GM18909 (cell line): ENCODE measurements around the gene LRCH1.

Experiments used
- ATAC-seq: cut with Tn5 transposase; IDR thresholded peaks from one replicate; pipeline ENCODE4 v1.9.1; 2021; ENCODE audit warnings: mild to moderate bottlenecking; ENCODE audit not compliant: unreplicated experiment, poor library complexity

Gene LRCH1

GRCh38 chr13:46656786-46657185 is 103.8 kb downstream of the LRCH1 start:
- ATAC-seq = peak; percentile 85

- no peak for ATAC-seq
Observed at GRCh38 chr13:46659413-46660065, 106.6 kb downstream of the LRCH1 start.

- ATAC-seq = no peak
Observed at GRCh38 chr13:46660416-46660815, 107.4 kb downstream of the LRCH1 start.

- no peak for ATAC-seq
Observed at GRCh38 chr13:46660857-46661256, 107.9 kb downstream of the LRCH1 start.

- ATAC-seq = peak; percentile 64
Observed at GRCh38 chr13:46662690-46663089, 109.7 kb downstream of the LRCH1 start.

DNA sequence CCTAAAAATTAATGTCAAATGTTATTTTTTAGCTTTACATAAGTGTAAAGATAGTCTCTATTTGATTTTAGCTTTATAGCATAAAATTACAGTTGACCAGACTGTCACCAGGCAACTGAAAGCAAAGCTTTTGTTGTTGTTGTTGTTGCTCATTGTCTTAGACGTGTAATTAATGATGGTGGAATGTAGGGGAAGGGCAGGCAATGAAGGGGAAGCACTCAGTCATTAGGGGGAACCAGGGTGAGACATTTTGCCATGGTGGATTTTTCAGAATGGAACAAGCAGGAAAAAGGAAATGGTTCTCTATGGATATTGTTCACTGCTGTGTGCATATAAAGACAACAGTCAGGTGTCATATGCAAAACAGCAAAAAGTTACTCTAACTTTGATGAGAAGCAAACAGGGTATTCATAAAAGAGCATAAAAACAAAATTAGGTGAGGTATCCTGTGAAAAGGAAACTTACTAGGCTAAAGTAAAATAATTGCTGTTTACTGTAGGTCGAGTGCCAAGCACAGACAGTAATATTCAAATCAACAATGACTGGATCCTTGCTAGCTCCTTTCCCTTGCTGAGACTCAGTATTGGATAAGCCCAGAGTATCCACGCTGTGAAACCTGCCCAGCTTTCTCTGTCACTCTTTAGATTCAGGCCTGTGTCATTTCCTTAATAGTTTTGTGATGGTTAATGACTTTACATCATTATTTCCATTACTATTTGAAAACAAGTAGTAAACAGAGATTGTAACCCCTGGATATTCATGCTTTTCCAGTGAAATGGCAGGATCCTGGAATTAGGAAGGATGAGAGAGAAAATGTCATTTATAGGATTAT is 110.5 kb downstream of the LRCH1 start:
- ATAC-seq = no peak

GRCh38 chr13:46664195-46664594 is 111.2 kb downstream of the LRCH1 start:
- no peak for ATAC-seq

- ATAC-seq = no peak
Observed at GRCh38 chr13:46665248-46665632, 112.3 kb downstream of the LRCH1 start.

DNA sequence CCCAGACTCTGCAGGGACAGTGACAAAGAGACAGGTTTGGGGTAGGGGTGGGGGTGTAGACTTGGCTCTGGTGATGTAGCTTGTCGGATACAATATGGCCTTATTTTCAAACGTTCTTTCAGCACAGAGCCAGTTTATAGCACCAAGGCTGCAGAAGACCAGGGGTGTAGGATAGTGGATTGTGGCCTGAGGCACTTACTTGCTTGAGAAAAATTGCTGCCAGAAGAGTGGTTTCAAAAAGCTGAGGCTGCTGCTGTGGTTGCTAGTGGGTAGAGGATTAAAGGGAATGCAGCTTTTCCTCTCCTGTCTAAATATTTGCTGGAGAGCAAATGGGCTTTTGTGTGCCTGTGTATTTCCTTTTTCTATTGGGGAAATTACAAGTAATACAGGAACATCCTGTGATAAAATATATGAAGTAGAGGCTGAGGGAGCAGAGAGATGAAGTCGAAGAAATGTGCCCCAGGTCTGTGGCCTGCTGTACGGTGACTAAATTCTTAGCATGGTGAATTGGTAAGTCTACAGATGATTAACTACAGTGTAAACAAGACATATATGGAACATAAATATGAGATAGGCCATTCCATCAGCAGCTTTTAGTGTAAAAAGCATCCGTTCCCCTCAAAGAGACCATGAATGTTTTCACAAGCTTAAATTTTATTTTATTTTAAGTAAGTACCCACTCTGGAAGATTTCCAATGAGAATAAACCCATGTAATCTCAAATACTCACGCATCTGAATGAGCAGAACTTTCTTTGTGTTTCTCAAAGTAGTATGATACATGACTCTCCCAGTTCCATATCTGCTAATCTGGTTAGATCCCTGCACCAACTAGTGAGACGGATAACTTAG is 112.9 kb downstream of the LRCH1 start:
- peak; percentile 53 for ATAC-seq

GRCh38 chr13:46666727-46667456 is 113.9 kb downstream of the LRCH1 start:
- ATAC-seq = no peak

- peak; percentile 62 for ATAC-seq
Observed at GRCh38 chr13:46667687-46668281, 114.8 kb downstream of the LRCH1 start.

- ATAC-seq = peak; percentile 15
Observed at GRCh38 chr13:46668302-46668720, 115.3 kb downstream of the LRCH1 start.

DNA sequence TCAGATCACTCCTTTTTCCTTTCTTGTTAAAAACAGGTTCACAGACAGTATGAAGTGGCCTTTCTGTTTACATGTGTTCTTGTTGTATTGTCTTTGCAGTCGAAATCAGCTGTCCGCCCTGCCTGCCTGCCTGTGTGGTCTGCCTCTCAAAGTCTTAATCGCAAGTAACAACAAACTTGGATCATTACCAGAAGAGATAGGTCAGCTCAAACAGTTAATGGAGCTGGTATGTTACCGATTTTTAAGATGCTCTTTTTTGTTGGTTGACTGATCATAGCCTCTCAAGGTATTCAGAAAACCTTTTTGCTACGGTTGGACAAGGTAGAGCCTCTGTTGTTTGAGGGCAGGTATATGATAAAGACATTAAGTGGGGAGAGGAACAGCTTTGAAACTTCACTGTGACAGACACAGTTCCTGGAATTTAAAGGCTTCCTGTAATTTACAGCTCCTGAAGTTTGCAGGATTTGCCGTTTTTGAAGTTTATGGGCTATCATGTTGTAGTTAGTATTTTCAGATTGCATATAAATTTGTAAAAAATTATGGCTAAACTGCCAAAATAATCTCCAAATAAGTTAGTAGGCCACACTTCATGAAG is 116.1 kb downstream of the LRCH1 start:
- no peak for ATAC-seq

- no peak for ATAC-seq
Observed at GRCh38 chr13:46672338-46673090, 119.5 kb downstream of the LRCH1 start.

DNA sequence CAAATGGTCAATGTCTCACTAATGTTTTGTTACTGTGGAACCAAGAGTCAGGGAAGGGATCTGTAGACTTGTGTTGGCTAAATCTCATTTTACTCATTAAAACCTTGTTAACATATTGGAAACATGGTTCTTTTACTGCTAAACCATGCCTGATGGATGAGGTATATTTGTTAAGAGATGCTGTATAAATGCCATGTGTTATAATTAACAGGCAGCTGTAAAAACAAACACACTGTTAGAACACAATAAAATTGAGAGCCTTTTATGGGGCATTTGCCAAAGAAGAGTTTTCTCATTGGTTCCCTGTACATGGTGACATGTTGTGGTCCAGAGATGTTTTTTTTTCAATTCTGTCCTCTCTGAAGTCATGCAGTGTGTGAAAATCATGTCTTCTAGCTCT is 122.0 kb downstream of the LRCH1 start:
- ATAC-seq = no peak

DNA sequence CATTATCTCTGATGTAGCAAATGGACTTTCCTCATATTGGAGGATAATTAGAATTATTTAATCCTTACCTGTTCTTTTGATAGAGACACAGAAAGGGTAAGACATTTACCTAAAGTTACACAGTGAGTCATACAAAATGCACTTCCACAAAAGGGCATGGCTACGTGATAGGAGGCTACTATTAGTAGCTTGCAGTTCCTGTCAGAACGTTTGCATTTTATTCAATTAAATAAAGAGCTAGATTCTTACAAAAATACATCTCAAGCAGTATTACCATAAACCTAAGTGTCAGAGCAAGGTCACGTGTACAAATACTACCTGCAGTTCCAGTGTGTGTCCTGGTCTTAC is 123.4 kb downstream of the LRCH1 start:
- ATAC-seq = no peak

DNA sequence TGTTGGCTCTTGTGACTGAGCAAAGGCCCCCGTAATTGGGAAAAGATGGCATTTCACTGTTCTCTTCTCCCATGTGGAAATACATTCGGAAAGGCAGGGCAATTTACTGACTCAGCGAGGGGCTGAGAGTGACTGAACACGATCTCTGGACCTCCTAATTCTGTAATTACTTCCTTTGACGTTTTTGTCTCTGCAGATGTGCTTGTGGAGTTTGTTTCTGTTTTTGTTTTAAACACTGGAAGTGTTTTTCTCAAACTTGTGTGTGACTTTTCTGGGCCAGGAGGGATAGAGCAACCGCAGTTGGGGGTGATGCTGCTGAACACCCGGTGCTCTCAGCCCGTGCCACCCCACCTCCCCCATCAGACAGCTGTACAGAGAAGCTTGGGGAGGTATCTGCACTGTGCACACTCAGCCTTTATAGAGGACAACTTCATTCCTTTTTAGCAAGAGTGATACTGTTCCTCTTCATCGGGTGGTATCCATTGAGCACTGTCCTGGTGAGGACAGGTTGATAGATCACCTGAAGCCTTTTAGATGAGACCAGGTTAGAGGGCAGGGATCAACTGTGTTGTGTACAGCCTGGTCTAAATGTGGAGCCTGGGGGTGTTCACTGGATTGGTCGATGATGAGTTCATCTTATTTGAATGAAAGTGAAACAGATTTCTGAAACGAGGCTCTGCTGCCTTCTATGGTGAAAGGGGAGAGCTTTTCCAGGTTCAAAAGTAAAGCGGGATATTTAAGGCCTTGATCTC is 126.6 kb downstream of the LRCH1 start:
- ATAC-seq = peak; percentile 90

DNA sequence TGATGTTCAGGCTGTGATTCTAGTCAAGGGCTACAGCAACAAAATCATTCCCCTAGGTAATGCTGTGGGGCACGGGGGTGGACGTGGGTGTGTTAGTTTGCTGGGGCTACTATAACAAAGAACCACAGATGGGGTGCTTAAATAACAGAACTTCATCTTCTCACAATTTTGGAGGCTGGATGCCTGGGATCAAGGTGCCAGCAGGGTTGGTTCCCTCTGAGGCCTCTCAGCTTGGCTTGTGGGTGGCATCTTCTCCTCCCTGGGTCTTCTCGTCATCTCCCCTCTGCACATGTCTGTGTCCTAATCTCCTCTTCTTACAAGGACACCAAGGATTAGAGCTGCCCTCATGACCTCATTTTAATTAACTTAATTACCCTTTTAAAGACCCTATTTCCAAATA is 129.0 kb downstream of the LRCH1 start:
- no peak for ATAC-seq
